SK-N-MC (cell line): ENCODE data around the gene SCLY.

Experiments used
- EZH2 ChIP-seq: fragments of 200-600 bp; sonication (generic); IDR thresholded peaks from one replicate; pipeline ENCODE4 v1.6.1; 2017; ENCODE audit warnings: antibody characterized with exemption
- POLR2AphosphoS5 ChIP-seq: IDR thresholded peaks from 2 replicates; pipeline ENCODE4 v1.6.1; 2012; ENCODE audit warnings: mild to moderate bottlenecking, low read depth, low read length, borderline replicate concordance

GRCh38 chr2:238075397-238075796, 14.6 kb downstream of the SCLY start:
- TF ChIP-seq EZH2 (no peak), POLR2AphosphoS5 (no peak)
